OCI-LY3 (cell line): Measurements from ENCODE around the gene PFN4.

Source experiments
- EZH2phosphoT487 ChIP-seq: fragments of 200-600 bp; shearing (Covaris generic); IDR thresholded peaks from 2 replicates; pipeline ENCODE4 v1.6.1; 2018; ENCODE audit warnings: antibody characterized with exemption, mixed run types, low read depth
- TF ChIP-seq, protein P1 (sequence below): fragments of 200-600, 300-600 bp; sonication (generic); IDR thresholded peaks from 2 replicates; pipeline ENCODE4 v1.5.1; 2014; ENCODE audit warnings: antibody characterized with exemption, low read length, low read depth

DNA sequence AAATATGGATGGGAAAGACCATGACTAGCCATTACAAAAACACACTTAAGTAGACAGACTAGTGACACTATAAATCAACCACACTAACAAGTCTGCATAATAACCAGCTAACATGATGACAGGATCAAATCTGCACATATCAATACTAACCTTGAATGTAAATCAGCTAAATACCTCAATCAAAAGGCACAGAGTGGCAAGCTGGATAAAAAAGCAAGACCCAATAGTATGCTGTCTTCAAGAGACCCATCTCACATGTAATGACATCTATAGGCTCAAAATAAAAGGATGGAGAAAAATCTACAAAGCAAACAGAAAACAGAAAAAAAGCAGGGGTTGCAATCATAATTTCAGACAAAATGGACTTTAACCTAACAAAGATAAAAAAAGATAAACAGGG, 16.3 kb downstream of the PFN4 start:
- TF ChIP-seq, protein P1, sequence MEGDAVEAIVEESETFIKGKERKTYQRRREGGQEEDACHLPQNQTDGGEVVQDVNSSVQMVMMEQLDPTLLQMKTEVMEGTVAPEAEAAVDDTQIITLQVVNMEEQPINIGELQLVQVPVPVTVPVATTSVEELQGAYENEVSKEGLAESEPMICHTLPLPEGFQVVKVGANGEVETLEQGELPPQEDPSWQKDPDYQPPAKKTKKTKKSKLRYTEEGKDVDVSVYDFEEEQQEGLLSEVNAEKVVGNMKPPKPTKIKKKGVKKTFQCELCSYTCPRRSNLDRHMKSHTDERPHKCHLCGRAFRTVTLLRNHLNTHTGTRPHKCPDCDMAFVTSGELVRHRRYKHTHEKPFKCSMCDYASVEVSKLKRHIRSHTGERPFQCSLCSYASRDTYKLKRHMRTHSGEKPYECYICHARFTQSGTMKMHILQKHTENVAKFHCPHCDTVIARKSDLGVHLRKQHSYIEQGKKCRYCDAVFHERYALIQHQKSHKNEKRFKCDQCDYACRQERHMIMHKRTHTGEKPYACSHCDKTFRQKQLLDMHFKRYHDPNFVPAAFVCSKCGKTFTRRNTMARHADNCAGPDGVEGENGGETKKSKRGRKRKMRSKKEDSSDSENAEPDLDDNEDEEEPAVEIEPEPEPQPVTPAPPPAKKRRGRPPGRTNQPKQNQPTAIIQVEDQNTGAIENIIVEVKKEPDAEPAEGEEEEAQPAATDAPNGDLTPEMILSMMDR = no peak
- TF ChIP-seq EZH2phosphoT487 = no peak
